Epithelial cell of esophagus (primary cell): ENCODE measurements around the gene FXYD4.

Experiments used
- DNase-seq: peaks from one replicate; pipeline ENCODE4 v3.0.0; 2010; ENCODE audit warnings: low read depth
- H3K4me3 ChIP-seq: 2 replicates; pipeline ENCODE4 v1.5.1; 2011; ENCODE audit warnings: mild to moderate bottlenecking, low read length, control low read depth
- CTCF ChIP-seq: IDR thresholded peaks from 2 replicates; pipeline ENCODE4 v1.5.1; 2011; ENCODE audit warnings: low read depth, mild to moderate bottlenecking, low read length, control low read depth, inconsistent platforms; ENCODE audit not compliant: insufficient read depth; ENCODE audit errors: missing control alignments

FXYD4 gene

GRCh38 chr10:43340619-43341018, 30.8 kb upstream of the FXYD4 start:
- TF ChIP-seq CTCF: no peak
- H3K4me3 ChIP-seq: no peak overlapping the region
- peak; percentile 94 for DNase-seq

- no peak overlapping the region for H3K4me3 ChIP-seq
- DNase-seq: no peak
- no peak for TF ChIP-seq CTCF
Observed at GRCh38 chr10:43341450-43341849, 30.0 kb upstream of the FXYD4 start.

GRCh38 chr10:43342279-43343125, 28.9 kb upstream of the FXYD4 start:
- no peak for DNase-seq
- H3K4me3 ChIP-seq: no peak overlapping the region
- TF ChIP-seq CTCF: no peak

- no peak for DNase-seq
- no peak overlapping the region for H3K4me3 ChIP-seq
- TF ChIP-seq CTCF: no peak
Observed at GRCh38 chr10:43343126-43343525, 28.3 kb upstream of the FXYD4 start.

- no peak for TF ChIP-seq CTCF
- peak; percentile 17 for DNase-seq
- H3K4me3 ChIP-seq: no peak overlapping the region
Observed at GRCh38 chr10:43344051-43344450, 27.4 kb upstream of the FXYD4 start.

GRCh38 chr10:43347997-43348396, 23.4 kb upstream of the FXYD4 start:
- no peak overlapping the region for H3K4me3 ChIP-seq
- DNase-seq: peak; percentile 23
- no peak for TF ChIP-seq CTCF
